SK-N-SH (cell line): ENCODE results near the gene ISG20. TPM values are rescaled to one million over a fixed set of nuclear protein-coding genes. Genes with fewer than 3 reads are reported as not detected.

Source experiments
- CTCF ChIA-PET: fragments of 300-600, 350-600 bp; formaldehyde crosslinking; extraction: SDS; loops from one replicate; lab custom pipeline; 2021; lab: Yijun Ruan, JAX
- POLR2A ChIA-PET: fragments of 350-600 bp; sonication (Branson Sonifier 250); formaldehyde crosslinking; extraction: SDS; loops from one replicate; lab custom pipeline; 2020; ENCODE audit warnings: antibody characterized with exemption, inconsistent platforms; lab: Yijun Ruan, JAX
- DNase-seq: peaks from one replicate; pipeline ENCODE4 v3.0.0; 2012
- H2AFZ ChIP-seq: fragments of 200-600 bp; sonication (generic); 2 replicates; pipeline ENCODE4 v1.8.1; 2016; ENCODE audit warnings: antibody characterized with exemption, mild to moderate bottlenecking, low read depth
- H3F3A ChIP-seq: fragments of 200-600 bp; sonication (generic); replicated peaks from 2 replicates; pipeline ENCODE3; 2016; ENCODE audit warnings: antibody characterized with exemption, mild to moderate bottlenecking; ENCODE audit not compliant: insufficient read depth
- H3K27ac ChIP-seq, 2 experiments: fragments of 200-500 bp in 1 of 2; fragments of 200-600 bp in 1 of 2; sonication (Bioruptor generic) in 1 of 2; sonication (generic), shearing (Covaris generic) in 1 of 2; 2 replicates each; pipeline versions ENCODE4 v1.5.1 to v1.6.1; 2014 to 2016; ENCODE audit warnings: low read depth in 2 of 2, inconsistent platforms in 1 of 2, low read length in 1 of 2, mild to moderate bottlenecking in 1 of 2, mixed read lengths in 1 of 2
- H3K27me3 ChIP-seq: fragments of 200-600 bp; sonication (generic), shearing (Covaris generic); 2 replicates; pipeline ENCODE4 v1.6.1; 2016; ENCODE audit warnings: mixed run types; ENCODE audit not compliant: insufficient read depth
- H3K36me3 ChIP-seq, 2 experiments: fragments of 200-500 bp in 1 of 2; fragments of 200-600 bp in 1 of 2; sonication (Bioruptor generic) in 1 of 2; sonication (generic) in 1 of 2; replicated peaks in 1 of 2; 2 replicates each; pipeline versions ENCODE3 to v1.5.1; 2014 to 2016; ENCODE audit warnings: low read length in 1 of 2, mild to moderate bottlenecking in 1 of 2; ENCODE audit not compliant: insufficient read depth in 2 of 2, control insufficient read depth in 1 of 2
- H3K4me1 ChIP-seq, 2 experiments: fragments of 200-500 bp in 1 of 2; fragments of 200-600 bp in 1 of 2; sonication (Bioruptor generic) in 1 of 2; sonication (generic), shearing (Covaris generic) in 1 of 2; 2 replicates each; pipeline versions ENCODE4 v1.5.1 to v1.6.1; 2014 to 2016; ENCODE audit warnings: low read depth in 1 of 2, low read length in 1 of 2, mixed run types in 1 of 2; ENCODE audit not compliant: insufficient read depth in 2 of 2, control insufficient read depth in 1 of 2
- H3K4me2 ChIP-seq: fragments of 200-600 bp; sonication (generic), shearing (Covaris generic); 2 replicates; pipeline ENCODE4 v1.6.1; 2017; ENCODE audit warnings: mixed run types
- H3K4me3 ChIP-seq, 2 experiments: fragments of 200-500 bp in 1 of 2; fragments of 200-600 bp in 1 of 2; sonication (Bioruptor generic) in 1 of 2; sonication (generic), shearing (Covaris generic) in 1 of 2; 2 replicates each; pipeline versions ENCODE4 v1.5.1 to v1.8.1; 2014 to 2016; ENCODE audit warnings: low read depth in 2 of 2, inconsistent platforms in 1 of 2, low read length in 1 of 2, mild to moderate bottlenecking in 1 of 2, mixed read lengths in 1 of 2, moderate library complexity in 1 of 2
- H3K79me2 ChIP-seq: fragments of 200-600 bp; sonication (generic); 2 replicates; pipeline ENCODE4 v1.8.1; 2017; ENCODE audit warnings: mild to moderate bottlenecking; ENCODE audit not compliant: insufficient read depth
- H3K9ac ChIP-seq: fragments of 200-600 bp; sonication (generic); 2 replicates; pipeline ENCODE4 v1.6.1; 2017; ENCODE audit warnings: mixed run types
- H3K9me2 ChIP-seq: fragments of 200-600 bp; sonication (generic); 2 replicates; pipeline ENCODE4 v1.6.1; 2017; ENCODE audit warnings: mixed run types
- H3K9me3 ChIP-seq: fragments of 200-600 bp; sonication (generic); 2 replicates; pipeline ENCODE4 v1.6.1; 2017; ENCODE audit warnings: mixed run types, mild to moderate bottlenecking, moderate library complexity
- H4K20me1 ChIP-seq: fragments of 200-600 bp; sonication (generic); 2 replicates; pipeline ENCODE4 v1.6.1; 2017; ENCODE audit warnings: mild to moderate bottlenecking, mixed run types; ENCODE audit not compliant: insufficient read depth
- EZH2phosphoT487 ChIP-seq: fragments of 200-600 bp; sonication (generic); IDR thresholded peaks from 2 replicates; pipeline ENCODE4 v1.6.1; 2017; ENCODE audit warnings: low read depth, mixed run types, mild to moderate bottlenecking, antibody characterized with exemption, moderate library complexity, borderline replicate concordance
- FOXM1 ChIP-seq: IDR thresholded peaks from 2 replicates; pipeline ENCODE4 v1.4.0; 2012; ENCODE audit warnings: low read depth, mild to moderate bottlenecking
- MEF2A ChIP-seq: IDR thresholded peaks from 2 replicates; pipeline ENCODE4 v1.4.0; 2012; ENCODE audit warnings: low read depth, borderline replicate concordance
- MXI1 ChIP-seq: IDR thresholded peaks from 2 replicates; pipeline ENCODE4 v1.6.1; 2012; ENCODE audit warnings: mild to moderate bottlenecking, low read depth, low read length, improper control_type of control experiment
- NFIC ChIP-seq: IDR thresholded peaks from 2 replicates; pipeline ENCODE4 v1.4.0; 2012; ENCODE audit warnings: borderline replicate concordance
- POLR2AphosphoS5 ChIP-seq: IDR thresholded peaks from 2 replicates; pipeline ENCODE4 v1.6.1; 2012; ENCODE audit warnings: low read depth, low read length
- RAD21 ChIP-seq: IDR thresholded peaks from 2 replicates; pipeline ENCODE4 v1.6.1; 2012; ENCODE audit warnings: mild to moderate bottlenecking, low read length
- RXRA ChIP-seq: IDR thresholded peaks from 2 replicates; pipeline ENCODE4 v1.4.0; 2012; ENCODE audit warnings: low read depth, mild to moderate bottlenecking, borderline replicate concordance
- YY1 ChIP-seq: IDR thresholded peaks from 2 replicates; pipeline ENCODE4 v1.4.0; 2012; ENCODE audit warnings: low read depth, mild to moderate bottlenecking
- WGBS: methylation state at CpG from one replicate; pipeline ENCODE4 v1.1.6; 2017; ENCODE audit warnings: low lambda C conversion rate; 5-methylcytosine and 5-hydroxymethylcytosine counted together
- polyA plus RNA-seq, 3 experiments: library from polyadenylated mRNA; depleted of rRNA; stranded (reverse); fragments of >200 nt; gene quantifications; 2 replicates each; pipeline ENCODE4 v1.2.3, GENCODE V29; 2012
- TF ChIP-seq, protein P1 (sequence below): IDR thresholded peaks from 2 replicates; pipeline ENCODE4 v1.4.0; 2012; ENCODE audit warnings: low read depth, borderline replicate concordance
- TF ChIP-seq, protein P2 (sequence below): fragments of 200-600 bp; sonication (generic); IDR thresholded peaks from 2 replicates; pipeline ENCODE4 v1.6.1; 2017; ENCODE audit warnings: antibody characterized with exemption, mild to moderate bottlenecking, moderate library complexity
- TF ChIP-seq, protein P3 (sequence below): IDR thresholded peaks from 2 replicates; pipeline ENCODE4 v1.4.0; 2012; ENCODE audit warnings: low read depth, borderline replicate concordance

Gene ISG20
- polyA plus RNA-seq, 1 of the 3 experiments (the other 2 are of a cell fraction), result 2.0 TPM

DNA sequence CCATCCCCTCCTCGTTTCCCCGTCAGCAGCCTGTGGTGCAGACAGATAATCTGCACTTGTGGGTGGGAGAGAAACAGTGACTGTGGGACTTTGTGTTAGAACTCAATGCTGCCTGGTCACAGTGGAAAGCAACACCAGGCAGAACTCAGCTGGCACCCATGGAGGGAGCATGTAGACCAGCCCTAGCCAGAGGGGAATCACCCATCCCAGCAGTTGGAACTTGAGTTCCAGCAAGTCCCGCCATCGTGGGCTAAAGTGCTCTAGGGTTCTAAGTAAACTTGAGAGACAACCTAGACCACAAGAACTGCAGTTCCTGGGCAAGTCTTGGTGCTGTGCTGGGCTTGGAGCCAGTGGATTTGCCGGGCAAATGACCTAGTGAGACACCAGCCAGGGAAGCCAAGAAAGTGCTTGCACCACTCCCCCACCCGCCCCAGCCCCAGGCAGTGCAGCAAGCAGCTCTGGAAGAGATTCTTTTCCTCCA, 24.4 kb downstream of the ISG20 start:
- POLR2A ChIA-PET, result no interaction called here
- no peak for DNase-seq
- H4K20me1 ChIP-seq, result no peaks in the 10 kb centered on the region
- H3K27me3 ChIP-seq, result no peaks in the 10 kb centered on the region
- H3K27ac ChIP-seq, result no peak overlapping the region
- H3K9me2 ChIP-seq, result no peaks in the 10 kb centered on the region
- CTCF ChIA-PET, result interaction anchor here (1.6 kb wide), 1 partner anchor 10 kb away, joined by 3 read pairs; no protein-coding TSS in a partner anchor
- H3F3A ChIP-seq, result peaks cover 7% of the 10 kb centered on the region
- H3K36me3 ChIP-seq, result no peaks in the 10 kb centered on the region
- TF ChIP-seq MXI1 (no peak), YY1 (no peak)
- H3K4me2 ChIP-seq, result no peak overlapping the region
- H3K79me2 ChIP-seq, result no peaks in the 10 kb centered on the region
- 53% methylated on average over 3 of the region's 6 CpGs for WGBS
- no peak overlapping the region for H2AFZ ChIP-seq
- no peaks in the 10 kb centered on the region for H3K4me1 ChIP-seq
- H3K9ac ChIP-seq, result no peak overlapping the region
- H3K9me3 ChIP-seq, result no peaks in the 10 kb centered on the region
- no peak overlapping the region for H3K4me3 ChIP-seq

DNA sequence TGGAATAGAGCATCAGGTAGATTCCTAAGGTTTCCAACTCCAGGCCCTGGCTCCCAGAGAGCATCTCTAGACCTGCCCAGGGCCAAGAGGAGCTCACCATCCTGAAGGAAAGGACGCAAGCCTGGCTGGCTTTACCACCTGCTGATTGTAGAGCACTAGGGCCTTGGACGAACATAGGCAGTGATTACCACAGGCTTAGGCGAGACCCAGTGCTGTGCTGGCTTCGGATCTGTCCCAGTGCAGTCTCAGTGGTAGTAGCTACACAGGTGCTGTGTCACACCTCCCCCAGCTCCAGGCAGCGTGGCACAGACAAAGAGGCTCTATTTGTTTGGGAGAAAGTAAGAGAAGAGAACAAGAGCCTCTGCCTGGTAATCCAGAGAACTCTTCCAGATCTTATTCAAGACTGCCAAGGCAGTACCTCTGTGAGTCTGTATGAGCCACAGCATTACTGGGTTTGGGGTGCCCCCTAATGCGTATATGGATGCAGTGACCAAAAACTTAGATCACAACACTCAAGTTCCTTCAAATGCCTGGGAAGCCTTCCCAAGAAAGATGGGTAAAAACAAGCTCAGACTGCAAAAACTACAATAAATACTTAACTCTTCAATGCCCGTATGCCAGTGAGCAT, 25.4 kb downstream of the ISG20 start:
- H2AFZ ChIP-seq, result no peak overlapping the region
- H3K36me3 ChIP-seq, result no peaks in the 10 kb centered on the region
- no peak for DNase-seq
- H3K9me3 ChIP-seq, result no peaks in the 10 kb centered on the region
- H3K4me1 ChIP-seq, result no peaks in the 10 kb centered on the region
- H3K27ac ChIP-seq, result no peak overlapping the region
- H3K9me2 ChIP-seq, result no peaks in the 10 kb centered on the region
- H3F3A ChIP-seq, result peaks cover 7% of the 10 kb centered on the region
- H3K79me2 ChIP-seq, result no peaks in the 10 kb centered on the region
- H3K27me3 ChIP-seq, result no peaks in the 10 kb centered on the region
- POLR2A ChIA-PET, result no interaction called here
- CTCF ChIA-PET, result interaction anchor here (1.3 to 2.7 kb wide), 3 partner anchors 9 to 233 kb away, joined by 3 to 7 read pairs (median 3); no protein-coding TSS in a partner anchor
- H3K4me2 ChIP-seq, result no peak overlapping the region
- 49% methylated on average over 6 of the region's 7 CpGs for WGBS
- H3K4me3 ChIP-seq, result no peak overlapping the region
- H3K9ac ChIP-seq, result no peak overlapping the region
- no peaks in the 10 kb centered on the region for H4K20me1 ChIP-seq
- TF ChIP-seq EZH2phosphoT487, result no peak
- TF ChIP-seq RAD21, result peak; percentile 40
- no peak for TF ChIP-seq MEF2A

DNA sequence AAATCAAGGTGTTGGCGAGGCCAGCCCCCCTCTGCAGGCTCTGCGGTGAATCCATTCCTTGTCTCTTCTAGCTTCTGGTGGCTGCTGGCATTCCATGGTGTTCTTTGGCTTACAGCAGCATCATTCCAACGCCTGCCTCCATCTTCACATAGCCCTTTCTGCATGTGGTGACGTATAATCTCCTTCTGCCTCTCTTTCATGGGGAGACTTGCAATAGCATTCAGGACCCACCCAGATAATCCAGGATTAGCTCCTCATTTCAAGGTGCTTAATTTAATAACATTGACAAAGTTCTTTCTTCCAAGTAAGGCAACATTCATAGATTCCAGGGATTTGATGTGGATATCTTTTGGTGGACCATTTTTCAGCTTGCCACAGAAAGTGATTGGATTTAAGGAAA, 35.8 kb downstream of the ISG20 start:
- no peaks in the 10 kb centered on the region for H3K9me2 ChIP-seq
- TF ChIP-seq, protein P1, sequence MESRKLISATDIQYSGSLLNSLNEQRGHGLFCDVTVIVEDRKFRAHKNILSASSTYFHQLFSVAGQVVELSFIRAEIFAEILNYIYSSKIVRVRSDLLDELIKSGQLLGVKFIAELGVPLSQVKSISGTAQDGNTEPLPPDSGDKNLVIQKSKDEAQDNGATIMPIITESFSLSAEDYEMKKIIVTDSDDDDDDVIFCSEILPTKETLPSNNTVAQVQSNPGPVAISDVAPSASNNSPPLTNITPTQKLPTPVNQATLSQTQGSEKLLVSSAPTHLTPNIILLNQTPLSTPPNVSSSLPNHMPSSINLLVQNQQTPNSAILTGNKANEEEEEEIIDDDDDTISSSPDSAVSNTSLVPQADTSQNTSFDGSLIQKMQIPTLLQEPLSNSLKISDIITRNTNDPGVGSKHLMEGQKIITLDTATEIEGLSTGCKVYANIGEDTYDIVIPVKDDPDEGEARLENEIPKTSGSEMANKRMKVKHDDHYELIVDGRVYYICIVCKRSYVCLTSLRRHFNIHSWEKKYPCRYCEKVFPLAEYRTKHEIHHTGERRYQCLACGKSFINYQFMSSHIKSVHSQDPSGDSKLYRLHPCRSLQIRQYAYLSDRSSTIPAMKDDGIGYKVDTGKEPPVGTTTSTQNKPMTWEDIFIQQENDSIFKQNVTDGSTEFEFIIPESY, result no peak
- TF ChIP-seq RXRA (no peak), MXI1 (no peak), FOXM1 (no peak), POLR2AphosphoS5 (no peak), YY1 (no peak), NFIC (no peak)
- TF ChIP-seq, protein P2, sequence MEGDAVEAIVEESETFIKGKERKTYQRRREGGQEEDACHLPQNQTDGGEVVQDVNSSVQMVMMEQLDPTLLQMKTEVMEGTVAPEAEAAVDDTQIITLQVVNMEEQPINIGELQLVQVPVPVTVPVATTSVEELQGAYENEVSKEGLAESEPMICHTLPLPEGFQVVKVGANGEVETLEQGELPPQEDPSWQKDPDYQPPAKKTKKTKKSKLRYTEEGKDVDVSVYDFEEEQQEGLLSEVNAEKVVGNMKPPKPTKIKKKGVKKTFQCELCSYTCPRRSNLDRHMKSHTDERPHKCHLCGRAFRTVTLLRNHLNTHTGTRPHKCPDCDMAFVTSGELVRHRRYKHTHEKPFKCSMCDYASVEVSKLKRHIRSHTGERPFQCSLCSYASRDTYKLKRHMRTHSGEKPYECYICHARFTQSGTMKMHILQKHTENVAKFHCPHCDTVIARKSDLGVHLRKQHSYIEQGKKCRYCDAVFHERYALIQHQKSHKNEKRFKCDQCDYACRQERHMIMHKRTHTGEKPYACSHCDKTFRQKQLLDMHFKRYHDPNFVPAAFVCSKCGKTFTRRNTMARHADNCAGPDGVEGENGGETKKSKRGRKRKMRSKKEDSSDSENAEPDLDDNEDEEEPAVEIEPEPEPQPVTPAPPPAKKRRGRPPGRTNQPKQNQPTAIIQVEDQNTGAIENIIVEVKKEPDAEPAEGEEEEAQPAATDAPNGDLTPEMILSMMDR, result no peak
- TF ChIP-seq, protein P3, sequence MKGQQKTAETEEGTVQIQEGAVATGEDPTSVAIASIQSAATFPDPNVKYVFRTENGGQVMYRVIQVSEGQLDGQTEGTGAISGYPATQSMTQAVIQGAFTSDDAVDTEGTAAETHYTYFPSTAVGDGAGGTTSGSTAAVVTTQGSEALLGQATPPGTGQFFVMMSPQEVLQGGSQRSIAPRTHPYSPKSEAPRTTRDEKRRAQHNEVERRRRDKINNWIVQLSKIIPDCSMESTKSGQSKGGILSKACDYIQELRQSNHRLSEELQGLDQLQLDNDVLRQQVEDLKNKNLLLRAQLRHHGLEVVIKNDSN, result no peak
- H2AFZ ChIP-seq, result no peak overlapping the region
- H3K9me3 ChIP-seq, result no peaks in the 10 kb centered on the region; the same call in 1 of the 2 replicates
- DNase-seq, result no peak
- ChIA-PET POLR2A (no interaction called here), CTCF (interaction anchor here (1.1 to 1.2 kb wide), 3 partner anchors 18 to 230 kb away, joined by 3 to 4 read pairs (median 4); no protein-coding TSS in a partner anchor)
- no peak overlapping the region for H3K4me3 ChIP-seq
- no peak overlapping the region for H3K27ac ChIP-seq
- no peaks in the 10 kb centered on the region; the same call in 1 of the 2 replicates for H3K27me3 ChIP-seq
- no peaks in the 10 kb centered on the region for H4K20me1 ChIP-seq
- no peaks in the 10 kb centered on the region for H3K4me1 ChIP-seq
- H3K4me2 ChIP-seq, result no peak overlapping the region
- H3K79me2 ChIP-seq, result no peaks in the 10 kb centered on the region
- H3F3A ChIP-seq, result no peaks in the 10 kb centered on the region
- 28% methylated on average over 4 of the region's 4 CpGs for WGBS
- H3K9ac ChIP-seq, result no peak overlapping the region
- no peaks in the 10 kb centered on the region for H3K36me3 ChIP-seq
